ENCODE results near the gene MEIS3. TPM values are rescaled to one million over a fixed set of nuclear protein-coding genes. Genes with fewer than 3 reads are reported as not detected.

MEIS3 gene
- total RNA-seq, 1 experiment from 2014 or later, result 35.8 TPM

- Histone ChIP-seq H3K79me2 (ENCODE audit: insufficient read depth, low read length) (no peaks in the 10 kb centered on the region), H3K36me3 (ENCODE audit: control insufficient read depth in 1 of 2, insufficient read depth in 2 of 2, low read length in 2 of 2) (no peaks in the 10 kb centered on the region), H3K27ac (ENCODE audit: low read depth, low read length) (no peak overlapping the region), H3K4me2 (ENCODE audit: low read length) (no peak overlapping the region), H3K4me1 (ENCODE audit: control insufficient read depth in 1 of 2, insufficient read depth in 2 of 2, low read length in 2 of 2) (peaks cover 3 to 14% of the 10 kb centered on the region in 2 experiments; a peak in 3 of 4 replicates), H2AFZ (ENCODE audit: low read depth, low read length, poor library complexity, severe bottlenecking) (no peak overlapping the region), H3K27me3 (ENCODE audit: insufficient read depth, low read length) (no peaks in the 10 kb centered on the region), H3K9me3 (ENCODE audit: control insufficient read depth in 1 of 2, insufficient read depth in 1 of 2, low read depth in 1 of 2, low read length in 2 of 2) (no peaks in the 10 kb centered on the region), H3K9me2 (ENCODE audit: insufficient read depth) (no peaks in the 10 kb centered on the region), H3K9ac (ENCODE audit: low read length) (no peak overlapping the region), H3K4me3 (replicated peaks in 1 of 2; ENCODE audit: low read depth in 1 of 2, low read length in 2 of 2) (no peak overlapping the region), H4K20me1 (ENCODE audit: insufficient read depth) (no peaks in the 10 kb centered on the region)
- intact Hi-C loops (cut with micrococcal nuclease), result loop anchor here (5.0 kb wide), 1 partner anchor 358 kb away; no protein-coding TSS in a partner anchor
- ChIA-PET POLR2A (no interaction called here), RAD21 (ENCODE audit: low non-redundant PET in 1 of 2, low total read pairs in 2 of 2, uncharacterized antibody in 2 of 2, unreplicated experiment in 2 of 2) (interaction anchor here in 1 of 2 experiments (0.6 kb wide), 1 partner anchor 133 kb away, joined by 6 read pairs; no protein-coding TSS in a partner anchor), CTCF (interaction anchor here (0.9 to 2.4 kb wide), 6 partner anchors 50 to 279 kb away, joined by 3 to 7 read pairs (median 4); partner anchors contain the start of genes EHD2, KPTN and NAPA)
- no peak for ATAC-seq
- TF ChIP-seq ZBTB33 (IDR thresholded peaks at IDR 0.05; ENCODE audit: extremely low read depth, insufficient replicate concordance, low read length), result no peak
- no peak for TF ChIP-seq RAD21 (IDR thresholded peaks at IDR 0.05; ENCODE audit: low read depth)
- TF ChIP-seq CEBPB (IDR thresholded peaks at IDR 0.05; ENCODE audit: low read depth), result no peak
- TF ChIP-seq YY1 (IDR thresholded peaks at IDR 0.05; ENCODE audit: extremely low read depth, insufficient replicate concordance, low read depth, low read length), result no peak
- no peak for TF ChIP-seq SIN3A (IDR thresholded peaks at IDR 0.05; ENCODE audit: low read depth)
- TF ChIP-seq CBX3 (IDR thresholded peaks at IDR 0.05; ENCODE audit: low read depth), result no peak
- no peak for TF ChIP-seq CTCF (IDR thresholded peaks at IDR 0.05 in 2 of 3, conservative IDR thresholded peaks at IDR 0.05 in 1 of 3; ENCODE audit: borderline replicate concordance in 1 of 3, insufficient read depth in 1 of 3, low read depth in 2 of 3, low read length in 2 of 3)
- no peak for TF ChIP-seq SRF (IDR thresholded peaks at IDR 0.05; ENCODE audit: low read depth)
- TF ChIP-seq POLR2AphosphoS5 (IDR thresholded peaks at IDR 0.05; ENCODE audit: low read depth, low read length), result no peak
- TF ChIP-seq JUND (IDR thresholded peaks at IDR 0.05), result no peak
- no peak for TF ChIP-seq EGR1 (IDR thresholded peaks at IDR 0.05; ENCODE audit: low read depth)
- TF ChIP-seq EZH2 (IDR thresholded peaks at IDR 0.05), result no peak
- TF ChIP-seq EZH2phosphoT487 (IDR thresholded peaks at IDR 0.05; ENCODE audit: borderline replicate concordance), result no peak
- TF ChIP-seq SP1 (IDR thresholded peaks at IDR 0.05; ENCODE audit: low read depth), result no peak
- BruUV-seq (replicated peaks), result no TSS peak
- no peak for DNase-seq (ENCODE audit: low read depth, low spot score)
Observed at GRCh38 chr19:47434088-47434487, 14.8 kb upstream of the MEIS3 start.
